Astrocyte (in vitro differentiated cells and primary cell): ENCODE measurements around the gene ST3GAL2.

Experiments used
- CTCF ChIP-seq: IDR thresholded peaks from 2 replicates; pipeline ENCODE4 v1.5.1; 2011; ENCODE audit warnings: low read depth, mild to moderate bottlenecking, inconsistent platforms, low read length, moderate library complexity; ENCODE audit not compliant: insufficient read depth
- EZH2 ChIP-seq: IDR thresholded peaks from 2 replicates; pipeline ENCODE4 v1.6.1; 2012; ENCODE audit warnings: mild to moderate bottlenecking, low read length, inconsistent platforms; ENCODE audit not compliant: insufficient read depth

- TF ChIP-seq EZH2 (no peak), CTCF (no peak)
These were observed 55.4 kb downstream of the ST3GAL2 start for GRCh38 chr16:70383421-70383960.
